Right kidney (tissue), 1 donor: ENCODE data around the gene CASZ1.

Experiments used
- DNase-seq: peaks from one replicate; pipeline ENCODE4 v3.0.0-alpha.2; 2016

The CASZ1 gene

DNA sequence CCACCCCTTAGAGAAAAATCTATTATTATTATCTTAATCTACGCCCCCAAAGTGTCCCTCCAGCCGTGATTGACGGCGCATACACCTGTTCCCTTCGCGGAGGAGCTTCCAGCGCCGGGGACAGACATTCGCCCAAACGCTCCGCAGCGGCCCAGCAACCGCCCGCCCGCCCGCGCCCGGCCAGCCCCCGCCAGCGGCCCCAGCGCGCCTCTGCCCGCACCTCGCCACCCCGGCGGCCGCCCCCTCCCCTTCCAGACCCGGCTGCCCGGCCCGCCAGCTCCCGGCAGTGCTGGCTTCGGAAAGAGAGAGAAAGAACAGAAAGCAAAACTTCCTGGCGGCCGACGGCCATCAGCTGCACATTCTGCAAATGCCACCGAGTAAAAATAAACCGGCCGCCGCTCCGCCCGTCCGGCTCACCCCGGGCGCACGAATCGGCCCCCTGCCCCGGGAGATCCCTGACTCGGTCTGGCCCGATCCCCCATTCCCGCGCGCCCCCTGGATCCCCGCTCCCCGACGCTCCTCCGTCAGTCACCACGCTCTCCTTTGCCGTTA, 1.6 kb downstream of the CASZ1 start:
- DNase-seq: no peak

DNA sequence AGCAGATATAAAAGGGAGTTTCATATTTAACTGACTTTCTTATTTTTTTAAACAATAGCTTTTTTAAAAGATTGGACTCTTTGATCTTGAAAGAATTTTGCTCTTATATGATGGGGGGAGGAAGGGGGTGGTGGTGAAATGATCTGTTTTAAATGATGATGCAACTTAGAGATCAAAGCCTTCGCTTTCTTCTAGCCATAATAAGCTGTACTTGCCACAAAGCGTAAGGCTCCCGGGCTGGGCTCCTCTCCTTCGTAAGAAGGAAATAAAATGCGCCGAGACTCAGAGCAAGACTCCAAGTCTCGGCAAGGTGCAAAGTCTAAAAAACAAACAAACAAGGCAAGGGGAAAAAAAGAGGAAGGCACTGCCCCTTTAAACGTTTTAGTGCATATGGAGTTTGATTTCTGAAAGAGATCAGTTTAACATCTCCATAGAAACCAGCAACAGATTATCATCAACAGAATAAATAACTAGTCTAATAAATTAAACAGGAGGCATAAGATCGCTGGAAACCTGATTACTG, 3.3 kb downstream of the CASZ1 start:
- DNase-seq: no peak

GRCh38 chr1:10791105-10791951, 5.1 kb downstream of the CASZ1 start:
- no peak for DNase-seq

DNA sequence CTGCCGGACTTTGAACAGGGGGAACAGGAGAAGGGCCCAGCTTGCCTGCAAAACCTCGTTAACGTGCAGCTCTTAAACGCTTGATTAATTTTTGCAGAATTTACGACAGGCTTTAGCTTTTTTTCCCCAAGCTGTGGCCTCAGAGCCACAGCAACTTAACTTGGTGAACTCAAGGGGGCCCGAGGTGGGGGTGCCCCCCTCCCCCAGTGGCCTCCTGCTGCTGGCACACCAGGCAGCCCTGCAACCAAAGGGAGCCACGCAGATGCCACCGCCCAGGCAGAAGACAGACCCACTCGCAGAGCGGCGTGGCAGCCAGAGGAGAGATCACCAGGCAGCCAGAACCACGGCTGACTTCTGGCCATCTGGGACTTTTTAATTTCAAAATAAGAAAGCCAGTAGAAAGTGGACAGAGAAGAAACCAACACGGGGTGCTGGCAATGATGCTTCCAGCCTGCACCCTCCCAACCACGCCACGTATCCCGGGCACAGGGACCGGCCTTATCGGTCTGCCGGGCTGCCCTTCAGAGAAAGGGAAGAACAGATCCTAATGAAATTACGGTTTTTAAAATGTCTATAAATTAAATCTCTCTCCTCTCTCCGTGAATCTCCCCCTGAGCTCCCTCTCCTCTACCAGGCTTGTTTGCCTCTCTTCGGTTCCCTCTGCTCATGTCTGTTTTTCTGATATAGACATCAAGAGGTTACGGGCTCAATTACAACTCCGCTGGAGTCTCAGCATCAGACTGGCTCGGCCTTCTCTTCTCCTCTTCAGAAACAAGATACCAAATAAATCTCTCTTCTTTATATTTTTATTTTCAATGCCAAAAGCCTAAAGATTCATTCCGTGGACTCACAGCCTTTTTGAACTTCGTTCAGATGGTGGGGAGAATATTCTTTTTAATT, 6.4 kb downstream of the CASZ1 start:
- DNase-seq: peak; percentile 72

- no peak for DNase-seq
Observed at GRCh38 chr1:10789047-10789791, 7.2 kb downstream of the CASZ1 start.

- peak; percentile 59 for DNase-seq
Observed at GRCh38 chr1:10788592-10789006, 7.8 kb downstream of the CASZ1 start.

DNA sequence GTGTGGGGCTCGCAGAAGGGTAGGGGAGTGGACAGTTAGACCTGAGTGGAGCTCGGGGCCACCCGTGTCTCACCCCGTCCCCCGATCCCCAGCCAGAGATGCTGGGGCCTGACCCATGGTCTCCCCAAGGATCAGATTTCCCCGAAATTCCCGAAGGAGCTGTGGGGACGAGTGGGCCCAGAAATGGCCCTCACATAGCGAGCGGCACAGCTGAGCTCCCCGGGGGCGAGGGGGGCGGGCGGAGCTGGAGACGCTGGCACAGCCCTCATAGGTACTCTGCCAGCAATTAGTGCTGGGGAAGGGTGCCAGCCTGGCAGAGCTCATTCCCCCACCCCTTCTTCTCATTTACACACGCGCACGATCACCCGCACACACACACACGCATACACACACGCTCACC, 9.2 kb downstream of the CASZ1 start:
- no peak for DNase-seq

DNA sequence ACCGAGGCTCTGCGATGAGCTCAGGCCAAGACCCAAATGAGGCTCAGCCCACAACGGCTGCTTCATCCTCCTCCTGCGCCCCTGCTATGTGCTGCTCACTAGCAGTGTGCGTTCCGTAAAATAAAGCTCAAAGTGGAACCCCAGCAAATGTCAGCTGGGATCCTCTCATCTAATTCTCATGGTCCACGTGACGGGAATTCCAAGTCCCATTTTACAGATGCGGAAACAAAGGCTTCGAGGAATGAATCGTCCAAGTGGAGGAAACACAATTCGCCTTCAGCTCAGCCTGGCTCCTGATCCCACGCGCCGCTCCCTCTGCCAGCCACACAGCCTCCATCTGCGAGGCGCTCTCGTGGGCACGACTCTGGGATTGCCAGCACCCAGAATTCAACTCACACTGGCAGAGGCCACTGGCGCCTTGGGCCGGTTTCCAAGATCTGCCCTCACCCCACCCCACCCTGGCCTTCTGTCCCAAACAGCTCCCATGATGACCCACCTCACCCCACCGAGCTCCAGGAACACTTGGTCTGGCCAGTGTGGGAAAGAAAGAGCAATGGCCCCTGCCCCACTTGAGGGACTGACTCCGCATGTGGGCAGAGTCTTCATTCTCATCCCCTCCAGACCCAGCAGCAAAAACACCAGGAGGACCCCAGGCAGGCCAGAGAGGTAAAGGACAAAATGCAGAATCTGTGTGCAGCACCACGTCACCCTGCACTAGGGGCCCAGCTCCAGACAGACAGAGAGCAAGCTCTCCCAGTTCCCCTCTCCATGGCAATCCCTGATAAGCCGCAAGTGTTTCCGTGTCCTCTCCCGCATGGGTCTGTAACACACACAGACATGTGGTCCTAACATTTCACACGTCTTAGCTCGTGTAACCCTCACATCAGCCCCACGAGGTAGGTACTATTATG, 10.5 kb downstream of the CASZ1 start:
- DNase-seq: no peak

GRCh38 chr1:10784998-10785727, 11.3 kb downstream of the CASZ1 start:
- DNase-seq: no peak

DNA sequence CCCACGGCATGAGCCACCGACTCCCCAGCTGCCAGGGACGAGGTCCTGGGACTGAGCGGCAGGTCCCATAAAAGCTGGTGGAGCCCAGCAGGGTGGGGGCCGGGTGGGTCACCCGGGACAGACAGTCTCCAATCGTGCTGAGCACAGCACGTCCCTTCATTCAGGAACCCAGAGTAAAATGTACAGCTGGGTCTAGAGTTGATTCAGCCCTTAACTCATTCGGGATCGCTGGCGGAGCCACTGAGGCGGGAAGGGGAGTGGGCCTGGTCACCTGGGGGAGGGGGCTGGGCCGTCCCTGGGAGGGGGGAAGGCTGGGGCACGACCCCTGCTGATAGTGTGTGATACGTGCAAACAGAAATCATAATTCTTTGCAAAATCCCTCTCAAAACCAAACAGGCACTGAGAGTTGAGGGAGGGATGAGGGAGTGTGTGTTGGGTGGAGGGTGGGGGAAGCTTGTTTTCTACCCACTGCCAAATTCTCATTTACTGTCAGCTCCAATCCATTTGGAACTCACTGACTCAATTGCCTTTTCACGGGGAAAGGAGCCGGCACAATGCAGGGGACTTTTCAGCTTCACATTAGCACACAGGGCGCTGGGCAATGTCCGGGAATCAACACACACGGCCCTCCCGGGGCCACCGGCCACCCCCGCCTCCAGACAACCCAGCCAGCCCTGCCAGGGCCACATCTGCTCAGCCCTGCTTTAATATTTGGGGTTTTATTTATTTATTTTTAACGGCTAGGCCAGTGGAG, 13.8 kb downstream of the CASZ1 start:
- DNase-seq: no peak

DNA sequence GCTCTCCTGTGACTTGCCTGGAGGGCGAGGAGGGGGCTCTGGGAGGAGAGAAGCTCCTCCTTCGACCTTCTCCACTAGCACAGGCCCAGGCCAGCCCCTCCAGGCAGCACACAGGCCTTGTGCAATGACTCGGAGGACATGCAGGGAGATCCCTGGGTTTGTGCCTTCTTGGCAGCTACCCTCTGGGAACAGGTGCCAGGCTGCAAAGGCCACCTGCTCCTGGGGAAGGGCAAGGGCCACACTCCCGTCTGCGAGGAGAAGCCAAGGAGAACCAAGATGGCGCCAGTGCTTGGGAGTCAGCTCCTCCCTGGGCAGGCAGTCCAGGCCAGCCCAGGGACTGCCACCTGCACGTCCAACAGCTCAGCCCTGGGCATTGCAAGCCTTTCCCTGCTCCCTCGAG, 15.3 kb downstream of the CASZ1 start:
- no peak for DNase-seq

- DNase-seq: no peak
Observed at GRCh38 chr1:10779841-10780240, 16.6 kb downstream of the CASZ1 start.

GRCh38 chr1:10779201-10779600, 17.2 kb downstream of the CASZ1 start:
- no peak for DNase-seq

- no peak for DNase-seq
Observed at GRCh38 chr1:10778640-10779039, 17.8 kb downstream of the CASZ1 start.

GRCh38 chr1:10777749-10778574, 18.5 kb downstream of the CASZ1 start:
- no peak for DNase-seq

DNA sequence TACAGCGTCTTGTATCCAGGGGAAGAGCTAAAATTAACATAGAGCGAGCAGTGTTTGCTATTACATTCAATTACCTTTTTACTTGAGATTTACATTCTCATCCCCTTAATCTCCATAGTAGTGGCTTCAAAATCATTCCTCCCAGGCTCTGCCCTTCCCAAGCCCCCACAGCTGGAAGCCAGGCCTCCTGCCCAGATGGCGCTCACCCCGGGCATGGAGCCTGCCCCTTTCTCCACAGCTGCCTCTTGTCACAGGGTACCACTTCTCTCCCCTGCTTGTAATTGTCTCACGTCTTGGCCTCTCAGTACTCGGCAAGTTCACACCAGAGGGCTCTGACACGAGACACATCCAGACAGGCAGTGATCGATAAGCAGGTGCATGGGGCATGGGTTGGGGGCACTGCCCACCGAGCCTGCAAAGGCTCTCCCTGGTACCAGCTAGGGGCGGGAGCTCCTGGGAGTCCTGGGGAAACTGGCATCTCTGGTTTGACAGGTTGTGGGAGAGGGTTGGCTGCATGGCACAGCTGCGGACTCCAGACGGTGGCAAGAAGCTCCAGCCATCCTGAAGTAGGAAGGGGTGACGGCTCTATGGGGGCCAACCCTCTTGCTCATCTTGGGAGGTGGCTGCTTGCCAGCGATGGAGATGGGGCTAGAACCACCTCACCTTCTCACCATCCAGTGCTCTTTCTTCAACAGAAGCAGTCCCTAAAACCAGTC, 20.1 kb downstream of the CASZ1 start:
- no peak for DNase-seq

DNA sequence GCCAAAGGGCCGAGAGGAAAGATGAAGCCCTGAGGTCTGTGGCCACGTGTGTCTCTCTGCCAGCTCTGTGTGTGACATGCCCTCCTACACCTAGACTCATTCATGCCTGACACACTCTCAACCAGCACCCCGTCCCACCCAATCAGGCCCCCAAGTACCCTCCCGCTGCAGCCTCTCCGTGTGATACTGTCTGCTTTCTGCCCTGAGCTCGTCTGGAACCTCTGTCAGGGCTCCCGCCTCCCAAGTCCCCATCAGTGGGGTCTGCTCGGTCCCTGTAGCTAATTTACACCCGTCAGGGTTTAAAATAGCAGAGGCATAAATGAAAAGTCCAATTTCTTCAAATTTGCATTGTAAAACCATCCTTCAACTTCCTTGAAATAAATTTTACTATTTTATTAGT, 20.7 kb downstream of the CASZ1 start:
- DNase-seq: no peak
